Measurements from ENCODE around the gene C6orf132. TPM values are rescaled to one million over a fixed set of nuclear protein-coding genes. Genes with fewer than 3 reads are reported as not detected.
A peak's percentile ranks its signal among the peaks of the same experiment; 100 is the strongest.

The C6orf132 gene
- total and polyA plus RNA-seq, 8 donors, result 27.4 to 99.2 (median 73.3) TPM

DNA sequence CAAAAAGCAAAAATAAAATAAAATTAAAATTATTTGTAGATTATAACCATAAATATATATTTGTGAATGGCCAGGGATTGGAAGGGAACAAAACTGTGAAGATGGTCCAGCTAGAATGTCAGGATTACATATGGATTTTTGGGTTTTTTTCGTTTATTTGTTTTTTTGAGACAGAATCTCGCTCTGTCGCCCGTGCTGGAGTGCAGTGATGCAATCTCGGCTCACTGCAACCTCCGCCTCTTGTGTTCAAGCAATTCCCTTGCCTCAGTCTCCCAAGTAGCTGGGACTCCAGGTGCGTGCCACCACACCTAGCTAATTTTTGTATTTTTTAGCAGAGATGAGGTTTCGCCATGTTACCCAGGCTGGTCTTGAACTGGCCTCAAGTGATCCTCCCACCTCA is 7.8 kb upstream of the C6orf132 start:
- 87 to 93% (median 91%) methylated on average over 8 of the region's 8 CpGs for WGBS, 5 donors
- DNase-seq, result no peak
- H3K9me3 ChIP-seq, result no peaks in the 10 kb centered on the region
- intact Hi-C loops (cut with DNase I; ENCODE audit: low total_unique reads), result no loop called here
- peaks cover 0 to 4% (median 0%) of the 10 kb centered on the region in 4 donors for H3K4me1 ChIP-seq
- H3K27me3 ChIP-seq, result no peaks in the 10 kb centered on the region
- no peak overlapping the region for H3K4me3 ChIP-seq
- no peak overlapping the region for H3K27ac ChIP-seq
- no peaks in the 10 kb centered on the region for H3K36me3 ChIP-seq
- TF ChIP-seq POLR2AphosphoS5 (IDR thresholded peaks at IDR 0.05) (no peak), POLR2A (IDR thresholded peaks at IDR 0.05) (no peak), EP300 (IDR thresholded peaks at IDR 0.05) (no peak)
- TF ChIP-seq, protein P1, sequence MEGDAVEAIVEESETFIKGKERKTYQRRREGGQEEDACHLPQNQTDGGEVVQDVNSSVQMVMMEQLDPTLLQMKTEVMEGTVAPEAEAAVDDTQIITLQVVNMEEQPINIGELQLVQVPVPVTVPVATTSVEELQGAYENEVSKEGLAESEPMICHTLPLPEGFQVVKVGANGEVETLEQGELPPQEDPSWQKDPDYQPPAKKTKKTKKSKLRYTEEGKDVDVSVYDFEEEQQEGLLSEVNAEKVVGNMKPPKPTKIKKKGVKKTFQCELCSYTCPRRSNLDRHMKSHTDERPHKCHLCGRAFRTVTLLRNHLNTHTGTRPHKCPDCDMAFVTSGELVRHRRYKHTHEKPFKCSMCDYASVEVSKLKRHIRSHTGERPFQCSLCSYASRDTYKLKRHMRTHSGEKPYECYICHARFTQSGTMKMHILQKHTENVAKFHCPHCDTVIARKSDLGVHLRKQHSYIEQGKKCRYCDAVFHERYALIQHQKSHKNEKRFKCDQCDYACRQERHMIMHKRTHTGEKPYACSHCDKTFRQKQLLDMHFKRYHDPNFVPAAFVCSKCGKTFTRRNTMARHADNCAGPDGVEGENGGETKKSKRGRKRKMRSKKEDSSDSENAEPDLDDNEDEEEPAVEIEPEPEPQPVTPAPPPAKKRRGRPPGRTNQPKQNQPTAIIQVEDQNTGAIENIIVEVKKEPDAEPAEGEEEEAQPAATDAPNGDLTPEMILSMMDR (IDR thresholded peaks at IDR 0.05), result no peak

DNA sequence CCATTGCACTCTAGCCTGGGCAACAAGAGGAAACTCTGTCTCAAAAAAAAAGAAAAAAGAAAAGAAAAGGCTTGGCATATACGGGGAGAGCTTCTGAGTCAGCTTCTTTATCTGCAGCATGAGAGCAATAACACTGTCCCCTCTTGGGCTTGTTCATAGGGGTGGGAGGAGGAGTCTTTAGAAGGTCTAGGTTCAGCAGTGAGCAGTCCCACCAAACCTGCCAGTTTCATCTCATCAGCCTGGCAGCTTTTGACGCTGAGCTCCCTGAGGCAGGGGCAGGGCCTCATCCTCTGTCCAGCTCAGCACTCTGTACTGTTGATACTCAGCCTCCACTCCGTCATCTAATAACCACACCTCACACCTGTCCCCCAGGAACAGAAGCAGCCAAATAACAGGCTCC is 5.6 kb upstream of the C6orf132 start:
- DNase-seq, result peak in 1 of 2 donors; percentile 44
- H3K27ac ChIP-seq, result no peak overlapping the region
- H3K36me3 ChIP-seq, result no peaks in the 10 kb centered on the region
- WGBS, 5 donors, result 49 to 69% (median 56%) methylated on average over 3 of the region's 3 CpGs
- peaks cover 0 to 9% (median 3%) of the 10 kb centered on the region in 4 donors for H3K4me1 ChIP-seq
- no peaks in the 10 kb centered on the region for H3K9me3 ChIP-seq
- no peak for TF ChIP-seq POLR2AphosphoS5 (IDR thresholded peaks at IDR 0.05)
- no peak for TF ChIP-seq POLR2A (IDR thresholded peaks at IDR 0.05)
- TF ChIP-seq EP300 (IDR thresholded peaks at IDR 0.05), result no peak
- TF ChIP-seq, protein P1 (IDR thresholded peaks at IDR 0.05), result no peak
- intact Hi-C loops (cut with DNase I; ENCODE audit: low total_unique reads), result no loop called here
- peaks cover 0 to 12% (median 0%) of the 10 kb centered on the region in 3 donors for H3K27me3 ChIP-seq
- no peak overlapping the region for H3K4me3 ChIP-seq

DNA sequence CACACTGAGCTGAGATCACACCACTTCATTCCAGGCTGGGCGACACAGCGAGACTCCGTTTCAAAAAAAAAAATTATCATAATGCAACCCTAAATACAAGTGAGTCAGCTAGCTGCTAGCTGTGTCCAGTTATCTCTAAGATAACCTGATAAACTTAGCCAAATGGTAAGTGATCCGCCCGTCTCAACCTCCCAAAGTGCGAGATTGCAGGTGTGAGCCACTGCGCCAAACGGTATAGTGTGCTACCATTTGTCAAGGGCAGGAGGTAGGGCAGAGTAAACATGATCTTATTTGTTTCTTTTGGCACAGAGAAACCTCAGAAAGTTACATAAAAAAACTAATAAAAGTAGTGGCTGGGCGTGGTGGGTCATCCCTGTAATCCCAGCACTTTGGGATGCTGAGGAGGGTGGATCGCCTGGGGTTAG is 4.7 kb upstream of the C6orf132 start:
- TF ChIP-seq EP300 (IDR thresholded peaks at IDR 0.05), result no peak
- TF ChIP-seq POLR2A (IDR thresholded peaks at IDR 0.05), result no peak
- TF ChIP-seq, protein P1 (IDR thresholded peaks at IDR 0.05), result no peak
- peak in 2 of 3 donors; percentile 41 to 73 for TF ChIP-seq POLR2AphosphoS5 (IDR thresholded peaks at IDR 0.05)
- H3K36me3 ChIP-seq, result no peaks in the 10 kb centered on the region
- H3K4me1 ChIP-seq, result peaks cover 0 to 16% (median 12%) of the 10 kb centered on the region in 4 donors
- peaks cover 0 to 21% (median 7%) of the 10 kb centered on the region in 3 donors for H3K27me3 ChIP-seq
- peak overlapping the region in 3 of 5 donors; percentile 17 to 64 (median 26) for H3K27ac ChIP-seq
- DNase-seq, result peak in 1 of 2 donors; percentile 60
- H3K9me3 ChIP-seq, result no peaks in the 10 kb centered on the region
- 30 to 53% (median 44%) methylated on average over 10 of the region's 10 CpGs for WGBS, 5 donors
- H3K4me3 ChIP-seq, result no peak overlapping the region
- intact Hi-C loops (cut with DNase I; ENCODE audit: low total_unique reads), result no loop called here

DNA sequence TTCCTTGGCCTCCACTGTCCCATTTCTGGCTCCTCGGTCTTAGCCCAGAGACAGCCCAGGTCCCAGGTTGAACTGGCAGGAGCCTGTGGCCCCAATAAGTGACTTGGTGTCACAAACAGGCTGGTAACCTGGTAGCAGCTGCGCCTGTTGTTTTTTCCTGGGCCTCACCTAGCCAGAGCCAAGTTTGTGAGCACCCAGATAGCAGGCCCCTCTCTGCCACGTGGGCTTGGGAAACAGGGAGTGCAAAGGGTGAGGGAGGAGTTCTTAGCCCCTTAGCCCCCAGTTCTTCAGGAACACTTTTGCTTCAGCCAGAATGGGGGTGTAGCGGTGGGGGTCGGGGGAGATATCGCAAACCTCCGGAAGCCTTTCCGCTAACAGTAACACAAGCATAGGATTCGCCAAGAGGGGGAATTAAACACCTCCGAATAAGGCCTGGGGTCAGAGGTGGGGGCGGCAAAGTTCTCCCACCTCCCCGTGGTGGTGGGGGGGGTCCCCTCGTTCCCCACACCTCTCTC is 760 bp downstream of the C6orf132 start:
- WGBS, 5 donors, result 28 to 48% (median 30%) methylated on average over 11 to 13 of the region's 13 CpGs
- TF ChIP-seq, protein P1 (IDR thresholded peaks at IDR 0.05), result no peak
- no peak for TF ChIP-seq EP300 (IDR thresholded peaks at IDR 0.05)
- no peak for TF ChIP-seq POLR2AphosphoS5 (IDR thresholded peaks at IDR 0.05)
- TF ChIP-seq POLR2A (IDR thresholded peaks at IDR 0.05), result no peak
- H3K36me3 ChIP-seq, result no peaks in the 10 kb centered on the region
- intact Hi-C loops (cut with DNase I; ENCODE audit: low total_unique reads), result no loop called here
- peak overlapping the region; percentile 87 to 98 (median 89) for H3K27ac ChIP-seq
- H3K4me1 ChIP-seq, result peaks cover 11 to 40% (median 38%) of the 10 kb centered on the region in 4 donors
- DNase-seq, result peak; percentile 46 to 67
- peak overlapping the region; percentile 42 to 61 (median 50) for H3K4me3 ChIP-seq
- H3K9me3 ChIP-seq, result no peaks in the 10 kb centered on the region
- peaks cover 0 to 32% (median 13%) of the 10 kb centered on the region in 3 donors for H3K27me3 ChIP-seq
